Activated CD4-positive, alpha-beta T cell treated with anti-CD3 and anti-CD28 coated beads for 1 hour (primary cell): ENCODE results near the gene SLC1A6.
"Not testable (repeated sequence)": the region's sequence is repeated elsewhere in the genome, so short reads cannot be mapped to it uniquely, and the experiment has no call there.

ENCODE experiments used
- DNase-seq: peaks from one replicate; pipeline ENCODE4 v3.0.0-alpha.2; 2020

The SLC1A6 gene

DNA sequence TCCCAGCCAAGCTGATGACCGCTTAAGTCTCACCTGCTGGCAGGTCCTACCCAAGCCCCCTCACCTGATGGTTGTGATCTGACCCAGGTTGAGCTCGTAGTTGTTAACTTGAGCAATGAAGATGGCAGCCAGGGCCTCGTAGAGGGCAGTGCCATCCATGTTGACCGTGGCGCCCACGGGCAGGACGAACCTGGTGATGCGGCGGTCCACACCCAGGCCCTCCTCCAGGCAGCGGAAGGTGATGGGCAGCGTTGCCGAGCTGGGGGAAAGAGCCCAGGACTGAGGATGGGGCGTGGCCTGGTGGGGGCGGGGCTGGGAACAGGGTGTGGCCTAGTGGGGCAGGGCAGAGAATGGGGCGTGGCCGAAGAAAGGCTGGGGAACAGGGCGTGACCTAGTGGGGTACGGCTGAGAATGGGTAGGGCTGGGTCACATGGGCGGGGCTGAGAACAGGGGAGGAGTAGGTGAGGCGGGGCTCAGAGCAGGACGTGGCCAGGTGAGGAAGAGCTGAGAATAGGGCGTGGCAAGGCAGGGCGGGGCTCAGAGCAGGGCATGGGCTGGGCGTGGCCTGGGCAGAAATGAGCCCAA lies 25.5 kb downstream of the SLC1A6 start:
- no peak for DNase-seq

DNA sequence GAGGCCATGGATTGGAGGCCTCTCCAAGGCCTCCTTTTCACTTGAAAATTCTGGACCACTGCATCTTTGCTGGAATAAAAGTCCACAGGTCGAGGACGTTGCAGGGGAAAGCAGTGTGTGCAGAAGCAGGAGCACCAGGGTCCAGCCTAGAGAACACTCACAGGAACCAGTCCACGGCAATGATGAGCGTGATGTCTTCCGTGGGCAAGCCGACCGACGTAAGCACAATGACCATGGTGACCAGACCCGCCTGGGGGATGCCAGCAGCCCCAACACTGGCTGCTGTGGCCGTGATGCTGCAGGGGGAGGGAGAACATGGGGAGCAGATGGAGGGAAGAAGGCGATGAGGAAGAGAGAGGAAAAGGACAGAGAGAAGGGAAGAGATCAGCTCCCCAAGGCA lies 26.9 kb downstream of the SLC1A6 start:
- no peak for DNase-seq

DNA sequence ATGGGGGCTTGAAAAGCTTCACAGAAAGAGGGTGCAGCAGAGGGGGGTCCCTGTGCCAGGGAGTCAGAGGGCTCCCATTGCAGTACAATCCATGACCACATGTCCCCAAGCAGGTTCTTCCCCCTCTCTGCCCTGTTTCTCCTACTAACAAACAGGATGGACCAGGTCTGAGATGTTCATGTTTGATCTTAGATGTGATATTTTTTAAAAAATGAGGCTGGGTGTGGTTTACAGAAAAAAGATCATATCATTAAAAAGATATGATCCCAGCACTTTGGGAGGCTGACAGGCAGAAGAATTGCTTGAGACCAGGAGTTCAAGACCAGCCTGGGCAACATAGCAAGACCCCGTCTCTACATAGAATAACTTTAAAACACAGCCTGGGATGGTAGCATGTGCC lies 29.2 kb downstream of the SLC1A6 start:
- no peak for DNase-seq

DNA sequence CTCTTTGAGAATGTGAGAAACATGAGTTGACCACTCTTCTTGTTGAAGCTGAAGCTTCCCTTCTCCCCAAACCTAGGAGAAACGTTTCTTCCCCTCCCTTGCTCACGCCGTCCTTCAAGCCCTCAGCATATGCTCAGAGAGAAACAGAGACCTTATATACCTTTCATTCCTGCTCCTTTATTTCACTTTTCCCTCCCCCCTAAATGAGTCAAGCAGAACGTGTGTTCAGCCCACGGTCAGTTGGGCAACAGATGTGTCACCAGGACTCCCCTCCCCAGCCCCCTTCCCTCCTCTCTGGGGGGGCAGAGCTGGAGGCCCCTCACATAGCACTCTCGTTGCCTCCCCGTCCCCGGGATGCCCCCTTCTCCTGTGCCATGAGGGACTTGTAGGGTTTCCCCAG lies 29.8 kb downstream of the SLC1A6 start:
- DNase-seq, result no peak

DNA sequence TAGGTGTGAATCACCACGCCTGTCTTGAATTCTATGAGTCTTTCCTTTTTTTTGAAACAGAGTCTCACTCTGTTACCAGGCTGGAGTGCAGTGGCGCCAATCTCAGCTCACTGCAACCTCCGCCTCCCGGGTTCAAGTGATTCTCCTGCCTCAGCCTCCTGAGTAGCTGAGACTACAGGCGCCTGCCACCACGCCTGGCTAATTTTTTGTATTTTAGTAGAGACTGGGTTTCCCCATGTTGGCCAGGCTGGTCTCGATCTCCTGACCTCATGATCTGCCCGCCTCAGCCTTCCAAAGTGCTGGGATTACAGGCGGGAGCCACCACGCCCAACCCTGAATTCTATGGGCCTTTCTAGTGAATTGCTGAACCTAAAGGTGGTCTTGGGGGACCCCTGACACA lies 30.3 kb downstream of the SLC1A6 start:
- DNase-seq, result not testable (repeated sequence)

DNA sequence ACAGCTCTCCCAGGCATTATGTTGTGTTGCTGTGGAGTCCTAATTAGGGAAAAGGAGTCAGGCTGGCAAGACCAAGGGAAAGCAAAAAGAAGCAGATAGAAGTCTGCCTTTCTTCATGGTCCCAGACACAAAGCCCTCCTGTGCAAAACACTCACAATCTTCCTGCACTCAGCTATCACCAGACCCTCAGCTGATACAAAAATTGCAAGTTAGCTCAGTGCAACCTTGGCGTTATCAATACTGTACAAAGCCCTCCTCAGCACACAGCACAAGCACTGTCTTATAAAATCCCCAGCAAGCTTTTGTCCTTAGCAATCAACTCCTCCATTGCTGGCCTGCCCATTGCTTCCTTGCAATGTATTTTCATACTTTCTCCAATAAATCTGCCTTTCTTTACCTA lies 35.2 kb downstream of the SLC1A6 start:
- DNase-seq, result no peak

- DNase-seq, result no peak
Observed at GRCh38 chr19:14943601-14944000, 36.1 kb downstream of the SLC1A6 start.

- no peak for DNase-seq
Observed at GRCh38 chr19:14941189-14941588, 38.5 kb downstream of the SLC1A6 start, which contains the start of gene OR7C2. OR7C2 (plus strand) TSS chr19:14941489; CDS start chr19:14941489, 0 bp downstream.

DNA sequence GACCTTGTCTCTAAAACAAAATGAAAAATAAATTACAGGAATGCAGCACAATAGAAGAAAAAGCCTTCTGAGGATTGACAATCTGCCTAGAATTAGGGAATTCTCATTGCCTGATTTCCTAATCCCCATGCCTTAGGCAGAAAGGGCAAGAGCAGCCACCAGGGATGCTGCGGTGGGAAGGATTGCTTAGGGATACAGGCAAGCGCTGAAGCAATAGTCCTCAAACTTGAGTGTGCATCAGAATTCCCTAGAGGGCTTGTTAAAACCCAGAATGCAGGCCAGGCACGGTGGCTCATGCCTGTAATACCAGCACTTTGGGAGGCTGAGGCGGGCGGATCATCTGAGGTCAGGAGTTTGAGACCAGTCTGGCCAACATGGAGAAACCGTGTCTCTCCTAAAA lies 39.4 kb downstream of the SLC1A6 start:
- DNase-seq, result no peak

DNA sequence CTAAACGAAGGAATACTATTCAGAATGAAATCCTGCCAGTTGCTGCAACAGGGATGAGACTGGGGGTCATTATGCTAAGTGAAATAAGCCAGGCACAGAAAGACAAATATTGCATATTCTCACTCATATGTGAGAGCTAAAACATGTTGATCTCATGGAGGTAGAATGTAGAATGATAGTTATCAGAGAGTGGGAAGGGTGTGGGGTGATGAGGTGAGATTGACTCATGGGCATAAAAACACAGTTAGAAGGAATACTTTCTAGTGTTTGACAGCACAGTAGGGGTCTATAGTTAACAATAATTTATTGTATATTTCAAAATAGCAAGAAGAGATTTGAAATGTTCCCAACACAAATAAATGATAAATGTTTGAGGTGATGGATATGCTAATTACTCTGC lies 46.2 kb downstream of the SLC1A6 start:
- no peak for DNase-seq

- no peak for DNase-seq
Observed at GRCh38 chr19:14916848-14917247, 62.8 kb downstream of the SLC1A6 start.

- no peak for DNase-seq
Observed at GRCh38 chr19:14915116-14915515, 64.5 kb downstream of the SLC1A6 start.

DNA sequence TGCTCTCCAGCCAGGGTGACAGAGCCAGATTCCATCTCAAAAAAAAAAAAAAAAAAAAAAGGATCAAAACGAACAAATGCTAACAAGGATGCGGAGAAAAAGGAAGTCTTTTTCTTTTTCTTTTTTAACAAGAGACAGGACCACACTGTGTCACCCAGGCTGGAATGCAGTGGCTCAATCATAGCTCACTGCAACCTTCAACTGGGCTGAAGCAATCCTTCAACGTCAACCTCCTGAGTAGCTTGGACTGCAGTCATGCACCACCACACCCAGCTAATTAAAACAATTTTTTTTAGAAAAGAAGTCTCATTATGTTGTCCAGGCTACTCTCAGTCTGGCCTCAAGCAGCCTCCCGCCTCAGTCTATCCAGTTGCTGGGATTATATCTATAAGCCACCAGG lies 73.0 kb downstream of the SLC1A6 start:
- DNase-seq, result no peak

GRCh38 chr19:14901675-14902260 lies 77.9 kb downstream of the SLC1A6 start:
- DNase-seq, result no peak
